HT-29 (cell line): Measurements from ENCODE around the gene TRIAP1. TPM values are rescaled to one million over a fixed set of nuclear protein-coding genes. Genes with fewer than 3 reads are reported as not detected.

Experiments used
- total RNA-seq: library from RNA; depleted of rRNA; stranded (reverse); fragments of >200 nt; shearing (Covaris generic); gene quantifications from 2 replicates; pipeline ENCODE4 v1.2.3, GENCODE V29; 2014; rRNA removed

The TRIAP1 gene
- total RNA-seq, 1 experiment from 2014 or later: 16.0 TPM

Other genes with a start within 250 kb of the TRIAP1 start
- gene RPLP0, start 245.3 kb downstream of the TRIAP1 start, total RNA-seq: 5,263 and 5,354 TPM in 2 replicates
- 59.7 and 63.0 TPM in 2 replicates for gene PXN, start 180.7 kb downstream of the TRIAP1 start, total RNA-seq
- gene RNU4-2, start 154.5 kb downstream of the TRIAP1 start, total RNA-seq: under 0.01 TPM in 1 of 2 replicates, not detected in the other
- gene RNU4-1, start 153.1 kb downstream of the TRIAP1 start, total RNA-seq: under 0.01 TPM in 1 of 2 replicates, not detected in the other
- 0.05 TPM in 1 of 2 replicates, not detected in the other for gene SIRT4, start 144.1 kb downstream of the TRIAP1 start, total RNA-seq
- not detected in 2 replicates for gene PLA2G1B, start 118.6 kb downstream of the TRIAP1 start, total RNA-seq
- gene MSI1, start 77.2 kb downstream of the TRIAP1 start, total RNA-seq: not detected in 2 replicates
- 1,079 and 1,221 TPM in 2 replicates for gene COX6A1, start 8.3 kb downstream of the TRIAP1 start, total RNA-seq
- 25.7 and 38.0 TPM in 2 replicates for gene GATC, start 60 bp upstream of the TRIAP1 start, total RNA-seq
- gene SRSF9, start 23.4 kb upstream of the TRIAP1 start, total RNA-seq: 302 and 319 TPM in 2 replicates
- 268 and 293 TPM in 2 replicates for gene DYNLL1, start 49.7 kb upstream of the TRIAP1 start, total RNA-seq
- 12.9 and 14.2 TPM in 2 replicates for gene COQ5, start 82.8 kb upstream of the TRIAP1 start, total RNA-seq
- 62.8 and 88.0 TPM in 2 replicates for gene RNF10, start 88.0 kb upstream of the TRIAP1 start, total RNA-seq
- 61.5 and 70.9 TPM in 2 replicates for gene POP5, start 135.0 kb upstream of the TRIAP1 start, total RNA-seq
- 3.5 and 7.0 TPM in 2 replicates for gene CABP1, start 194.2 kb upstream of the TRIAP1 start, total RNA-seq
- gene MLEC, start 240.8 kb upstream of the TRIAP1 start, total RNA-seq: 226 and 266 TPM in 2 replicates